HepG2 (cell line): ENCODE measurements around the gene HSF2BP. TPM values are rescaled to one million over a fixed set of nuclear protein-coding genes. Genes with fewer than 3 reads are reported as not detected.

ENCODE experiments used
- ADNP ChIP-seq: sonication (generic); formaldehyde crosslinking; IDR thresholded peaks from 2 replicates; pipeline ENCODE4 v1.4.0; 2020; ENCODE audit warnings: missing genetic modification reagents
- ATM ChIP-seq: fragments of 450-650 bp; IDR thresholded peaks from 2 replicates; pipeline ENCODE4 v1.7.1; 2017; ENCODE audit warnings: mild to moderate bottlenecking, borderline replicate concordance
- CBX1 ChIP-seq: IDR thresholded peaks from one replicate; pipeline ENCODE4 v1.6.1; 2016; ENCODE audit warnings: antibody characterized with exemption, low read depth
- CCDC6 ChIP-seq: sonication (generic); formaldehyde crosslinking; IDR thresholded peaks from 2 replicates; pipeline ENCODE4 v1.8.1; 2022; ENCODE audit warnings: mild to moderate bottlenecking, missing genetic modification reagents, moderate library complexity
- HMGA1 ChIP-seq: sonication (generic); formaldehyde crosslinking; conservative IDR thresholded peaks from 2 replicates; pipeline ENCODE4 v1.4.0; 2020; ENCODE audit warnings: missing genetic modification reagents
- HNF4A ChIP-seq: sonication (generic); formaldehyde crosslinking; IDR thresholded peaks from 2 replicates; pipeline ENCODE4 v1.4.0; 2020; ENCODE audit warnings: missing genetic modification reagents
- HNRNPK ChIP-seq: fragments of 200-400 bp; formaldehyde crosslinking; IDR thresholded peaks from 2 replicates; pipeline ENCODE4 v1.6.1; 2018; ENCODE audit warnings: low read length, low read depth, moderate library complexity, mild to moderate bottlenecking; ENCODE audit not compliant: poor library complexity, severe bottlenecking
- HNRNPLL ChIP-seq: fragments of 200-400 bp; formaldehyde crosslinking; IDR thresholded peaks from 2 replicates; pipeline ENCODE4 v1.6.1; 2017; ENCODE audit warnings: mild to moderate bottlenecking, low read depth, low read length; ENCODE audit not compliant: poor library complexity, severe bottlenecking
- ISL2 ChIP-seq: sonication (generic); formaldehyde crosslinking; IDR thresholded peaks from 2 replicates; pipeline ENCODE4 v1.5.0; 2020; ENCODE audit warnings: missing genetic modification reagents
- MEIS1 ChIP-seq: sonication (generic); formaldehyde crosslinking; IDR thresholded peaks from 2 replicates; pipeline ENCODE4 v1.9.0; 2021; ENCODE audit warnings: mild to moderate bottlenecking, missing genetic modification reagents, moderate library complexity, borderline replicate concordance
- NFE2L2 ChIP-seq: fragments of 150-350 bp; IDR thresholded peaks from 2 replicates; pipeline ENCODE4 v1.6.1; 2014; ENCODE audit warnings: low read length
- SIN3A ChIP-seq: IDR thresholded peaks from 2 replicates; pipeline ENCODE4 v1.6.1; 2011; ENCODE audit warnings: low read depth, mild to moderate bottlenecking, control low read depth, low read length, borderline replicate concordance
- SOX6 ChIP-seq, 2 experiments: fragments of 450-650 bp in 1 of 2; sonication (generic) in 1 of 2; formaldehyde crosslinking in 1 of 2; IDR thresholded peaks; 2 replicates each; pipeline versions ENCODE4 v1.4.0 to v1.6.1; 2017 to 2020; ENCODE audit warnings: antibody characterized with exemption in 1 of 2, mild to moderate bottlenecking in 1 of 2, missing genetic modification reagents in 1 of 2
- ZNF253 ChIP-seq: sonication (generic); formaldehyde crosslinking; IDR thresholded peaks from 2 replicates; pipeline ENCODE4 v1.8.0; 2022; ENCODE audit warnings: mild to moderate bottlenecking, missing genetic modification reagents, borderline replicate concordance
- ZNF660 ChIP-seq: sonication (generic); formaldehyde crosslinking; IDR thresholded peaks from 2 replicates; pipeline ENCODE4 v1.5.1; 2020; ENCODE audit warnings: mild to moderate bottlenecking, low read depth, missing genetic modification reagents, borderline replicate concordance
- polyA plus RNA-seq, 8 experiments: library from polyadenylated mRNA; depleted of rRNA in 3 of 8; stranded (reverse) in 7 of 8; unstranded in 1 of 8; fragments of >200 nt; fragmentation: Illumina TruSeq in 4 of 8; extraction: Trizol in 4 of 8; gene quantifications; 2 replicates each; pipeline versions ENCODE4 v1.2.1 to v1.2.3, GENCODE V29; 2011 to 2016; ENCODE audit warnings: low read depth in 4 of 8, missing spikeins in 1 of 8, mixed read lengths in 1 of 8; ENCODE audit not compliant: insufficient read depth in 1 of 8
- total RNA-seq, 5 experiments: library from RNA; depleted of rRNA; stranded (reverse); fragments of >200 nt; fragmentation: Illumina TruSeq; extraction: Trizol; gene quantifications; 2 replicates each; pipeline ENCODE4 v1.2.3, GENCODE V29; 2016; ENCODE audit warnings: low read depth in 1 of 5
- TF ChIP-seq, protein P1 (sequence below): sonication (generic); formaldehyde crosslinking; IDR thresholded peaks from 2 replicates; pipeline ENCODE4 v1.5.0; 2020; ENCODE audit warnings: mild to moderate bottlenecking, missing genetic modification reagents, borderline replicate concordance
- TF ChIP-seq, protein P2 (sequence below): sonication (generic); formaldehyde crosslinking; IDR thresholded peaks from 2 replicates; pipeline ENCODE4 v1.4.0; 2020; ENCODE audit warnings: missing genetic modification reagents

The HSF2BP gene
- total and polyA plus RNA-seq, 2 of the 13 experiments (the other 11 are each of a cell fraction or from before 2014, with no cell fraction given), result 0.67 to 2.2 TPM

DNA sequence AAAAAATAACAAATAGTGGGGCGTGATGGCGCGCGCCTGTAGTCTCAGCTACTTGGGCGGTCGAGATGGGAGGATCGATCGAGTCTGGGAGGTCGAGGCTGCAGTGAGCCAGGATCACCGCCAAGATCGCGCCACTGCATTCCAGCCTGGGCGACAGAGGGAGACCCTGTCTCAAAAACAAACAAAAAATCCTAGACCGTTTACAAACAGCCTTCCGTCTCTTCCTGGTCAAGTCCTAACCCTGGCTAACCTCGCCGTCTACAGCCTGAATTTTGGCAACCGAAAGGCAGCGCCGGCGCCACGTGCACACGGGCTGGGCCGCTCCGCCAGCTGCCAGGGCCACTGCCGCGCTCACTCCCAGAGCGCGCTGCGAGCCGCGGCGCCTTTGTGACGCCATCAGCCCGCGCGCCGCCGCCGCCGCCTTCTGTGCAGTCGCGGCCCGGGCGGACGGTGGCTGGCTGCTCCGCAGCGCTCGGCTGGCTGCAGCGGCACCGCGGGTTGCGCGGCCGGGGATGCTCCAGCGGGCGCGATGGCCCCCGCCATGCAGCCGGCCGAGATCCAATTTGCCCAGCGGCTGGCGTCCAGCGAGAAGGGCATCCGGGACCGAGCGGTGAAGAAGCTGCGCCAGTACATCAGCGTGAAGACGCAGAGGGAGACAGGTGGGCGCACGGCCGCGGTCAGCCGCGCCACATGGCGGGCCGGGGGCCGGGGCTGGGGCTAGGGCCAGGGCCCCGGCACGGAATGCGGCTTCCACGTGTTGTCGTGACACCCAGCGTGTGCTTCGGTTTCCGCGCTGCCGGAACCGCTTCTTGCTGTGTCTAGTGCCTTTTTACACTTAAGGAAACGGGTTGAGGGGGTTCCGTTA lies at the start of gene HSF2BP, which contains the start of gene RRP1B (continued):
- TF ChIP-seq HMGA1 (CRISPR knock-in tag) (no peak), ADNP (CRISPR knock-in tag) (no peak), HNRNPLL (peak; percentile 77), ZNF253 (peak; percentile 90), HNRNPK (no peak), SIN3A (peak; percentile 87; the same call in 1 of the 2 replicates), ISL2 (CRISPR knock-in tag) (peak; percentile 69; the same call in 1 of the 2 replicates), SOX6 (IDR thresholded peaks at IDR 0.05) (no peak), SOX6 (CRISPR knock-in tag; IDR thresholded peaks at IDR 0.05) (0 out of 2 replicates have a peak, but pooled peaks have one; percentile 12), CBX1 (peak; percentile 77), ATM (no peak), CCDC6 (CRISPR knock-in tag) (peak; percentile 98), MEIS1 (no peak), NFE2L2 (no peak), HNF4A (CRISPR knock-in tag) (no peak; the same call in 1 of the 2 replicates), ZNF660 (CRISPR knock-in tag) (no peak)
- TF ChIP-seq, protein P1, sequence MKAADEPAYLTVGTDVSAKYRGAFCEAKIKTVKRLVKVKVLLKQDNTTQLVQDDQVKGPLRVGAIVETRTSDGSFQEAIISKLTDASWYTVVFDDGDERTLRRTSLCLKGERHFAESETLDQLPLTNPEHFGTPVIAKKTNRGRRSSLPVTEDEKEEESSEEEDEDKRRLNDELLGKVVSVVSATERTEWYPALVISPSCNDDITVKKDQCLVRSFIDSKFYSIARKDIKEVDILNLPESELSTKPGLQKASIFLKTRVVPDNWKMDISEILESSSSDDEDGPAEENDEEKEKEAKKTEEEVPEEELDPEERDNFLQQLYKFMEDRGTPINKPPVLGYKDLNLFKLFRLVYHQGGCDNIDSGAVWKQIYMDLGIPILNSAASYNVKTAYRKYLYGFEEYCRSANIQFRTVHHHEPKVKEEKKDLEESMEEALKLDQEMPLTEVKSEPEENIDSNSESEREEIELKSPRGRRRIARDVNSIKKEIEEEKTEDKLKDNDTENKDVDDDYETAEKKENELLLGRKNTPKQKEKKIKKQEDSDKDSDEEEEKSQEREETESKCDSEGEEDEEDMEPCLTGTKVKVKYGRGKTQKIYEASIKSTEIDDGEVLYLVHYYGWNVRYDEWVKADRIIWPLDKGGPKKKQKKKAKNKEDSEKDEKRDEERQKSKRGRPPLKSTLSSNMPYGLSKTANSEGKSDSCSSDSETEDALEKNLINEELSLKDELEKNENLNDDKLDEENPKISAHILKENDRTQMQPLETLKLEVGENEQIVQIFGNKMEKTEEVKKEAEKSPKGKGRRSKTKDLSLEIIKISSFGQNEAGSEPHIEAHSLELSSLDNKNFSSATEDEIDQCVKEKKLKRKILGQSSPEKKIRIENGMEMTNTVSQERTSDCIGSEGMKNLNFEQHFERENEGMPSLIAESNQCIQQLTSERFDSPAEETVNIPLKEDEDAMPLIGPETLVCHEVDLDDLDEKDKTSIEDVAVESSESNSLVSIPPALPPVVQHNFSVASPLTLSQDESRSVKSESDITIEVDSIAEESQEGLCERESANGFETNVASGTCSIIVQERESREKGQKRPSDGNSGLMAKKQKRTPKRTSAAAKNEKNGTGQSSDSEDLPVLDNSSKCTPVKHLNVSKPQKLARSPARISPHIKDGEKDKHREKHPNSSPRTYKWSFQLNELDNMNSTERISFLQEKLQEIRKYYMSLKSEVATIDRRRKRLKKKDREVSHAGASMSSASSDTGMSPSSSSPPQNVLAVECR (CRISPR knock-in tag), result peak; percentile 89
- TF ChIP-seq, protein P2, sequence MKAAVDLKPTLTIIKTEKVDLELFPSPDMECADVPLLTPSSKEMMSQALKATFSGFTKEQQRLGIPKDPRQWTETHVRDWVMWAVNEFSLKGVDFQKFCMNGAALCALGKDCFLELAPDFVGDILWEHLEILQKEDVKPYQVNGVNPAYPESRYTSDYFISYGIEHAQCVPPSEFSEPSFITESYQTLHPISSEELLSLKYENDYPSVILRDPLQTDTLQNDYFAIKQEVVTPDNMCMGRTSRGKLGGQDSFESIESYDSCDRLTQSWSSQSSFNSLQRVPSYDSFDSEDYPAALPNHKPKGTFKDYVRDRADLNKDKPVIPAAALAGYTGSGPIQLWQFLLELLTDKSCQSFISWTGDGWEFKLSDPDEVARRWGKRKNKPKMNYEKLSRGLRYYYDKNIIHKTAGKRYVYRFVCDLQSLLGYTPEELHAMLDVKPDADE (CRISPR knock-in tag), result peak; percentile 97
